ENCODE results near the gene MMP8.

DNA sequence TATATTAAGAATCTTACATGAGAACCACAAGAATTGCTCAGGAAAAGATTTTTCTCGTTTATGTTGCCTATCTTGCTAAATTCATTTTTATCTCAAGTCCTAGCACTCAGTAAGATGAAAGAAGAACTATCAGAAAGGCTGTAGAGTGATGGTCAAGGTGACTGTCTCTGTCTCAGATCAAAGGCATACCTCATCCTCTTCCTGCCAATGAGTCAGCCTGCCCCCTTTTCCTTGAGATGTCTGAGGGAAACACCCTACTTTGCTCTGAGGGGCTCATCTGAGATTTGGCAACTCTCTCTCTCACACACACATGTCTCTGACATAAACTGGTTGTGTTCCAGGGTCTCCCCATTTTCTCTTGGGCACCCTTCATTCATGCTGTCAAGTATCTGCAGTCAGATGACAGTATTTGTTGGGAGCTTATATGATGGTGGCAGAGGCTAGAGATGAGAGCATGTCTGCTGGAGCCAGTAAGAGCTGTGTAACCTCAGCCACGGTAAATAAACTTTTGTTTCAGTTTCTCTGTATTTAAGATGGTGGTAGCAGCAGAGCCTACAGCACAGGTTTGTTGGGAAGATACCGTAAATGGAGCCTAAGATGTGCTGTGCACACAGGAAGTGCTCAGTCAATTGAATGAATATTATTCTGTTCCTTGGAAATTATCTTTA, 20.8 kb downstream of the MMP8 start:
- TF ChIP-seq, protein P1, sequence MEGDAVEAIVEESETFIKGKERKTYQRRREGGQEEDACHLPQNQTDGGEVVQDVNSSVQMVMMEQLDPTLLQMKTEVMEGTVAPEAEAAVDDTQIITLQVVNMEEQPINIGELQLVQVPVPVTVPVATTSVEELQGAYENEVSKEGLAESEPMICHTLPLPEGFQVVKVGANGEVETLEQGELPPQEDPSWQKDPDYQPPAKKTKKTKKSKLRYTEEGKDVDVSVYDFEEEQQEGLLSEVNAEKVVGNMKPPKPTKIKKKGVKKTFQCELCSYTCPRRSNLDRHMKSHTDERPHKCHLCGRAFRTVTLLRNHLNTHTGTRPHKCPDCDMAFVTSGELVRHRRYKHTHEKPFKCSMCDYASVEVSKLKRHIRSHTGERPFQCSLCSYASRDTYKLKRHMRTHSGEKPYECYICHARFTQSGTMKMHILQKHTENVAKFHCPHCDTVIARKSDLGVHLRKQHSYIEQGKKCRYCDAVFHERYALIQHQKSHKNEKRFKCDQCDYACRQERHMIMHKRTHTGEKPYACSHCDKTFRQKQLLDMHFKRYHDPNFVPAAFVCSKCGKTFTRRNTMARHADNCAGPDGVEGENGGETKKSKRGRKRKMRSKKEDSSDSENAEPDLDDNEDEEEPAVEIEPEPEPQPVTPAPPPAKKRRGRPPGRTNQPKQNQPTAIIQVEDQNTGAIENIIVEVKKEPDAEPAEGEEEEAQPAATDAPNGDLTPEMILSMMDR (IDR thresholded peaks at IDR 0.05 in 4 of 5, conservative IDR thresholded peaks at IDR 0.05 in 1 of 5): no peak
- TF ChIP-seq POLR2A (IDR thresholded peaks at IDR 0.05): no peak

Data from gastrocnemius medialis (tissue), 4 donors.